Effector CD8-positive, alpha-beta T cell (primary cell): ENCODE measurements around the gene APMAP.

ENCODE experiments used
- DNase-seq: peaks from one replicate; lab custom pipeline; 2025; lab: John Stamatoyannopoulos, UW

APMAP gene

DNA sequence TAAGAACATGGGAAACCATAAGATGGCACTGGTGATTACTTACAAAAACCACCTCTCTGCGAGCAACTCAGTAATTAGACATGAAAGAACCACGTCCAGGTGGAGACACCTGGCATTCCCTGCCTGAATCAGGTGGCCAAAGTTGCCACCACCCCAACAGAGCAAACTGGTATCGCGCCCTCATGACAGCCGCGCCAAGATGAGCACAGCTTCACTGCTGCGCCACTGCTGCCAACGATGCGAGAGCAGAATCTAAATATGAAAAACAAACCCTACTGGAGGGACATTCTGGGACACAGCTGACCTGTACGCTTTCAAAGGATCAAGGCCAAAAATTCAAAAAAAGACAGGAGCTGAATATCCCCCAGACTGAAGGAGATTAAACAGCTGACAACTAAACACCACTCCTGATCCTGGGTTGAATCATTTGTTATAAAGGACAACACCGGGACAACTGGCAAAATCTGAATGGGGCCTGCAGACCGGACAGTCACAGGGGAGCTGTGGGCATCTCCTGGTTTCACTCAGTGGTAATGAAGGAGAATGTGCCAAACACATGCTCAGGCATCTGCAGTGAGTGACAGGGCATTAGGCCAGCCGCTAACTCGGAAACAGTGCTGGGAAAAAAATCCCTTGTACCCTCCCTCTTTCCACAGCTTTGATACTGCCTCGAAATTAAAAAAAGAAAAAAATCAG, 26.1 kb downstream of the APMAP start:
- no peak for DNase-seq

DNA sequence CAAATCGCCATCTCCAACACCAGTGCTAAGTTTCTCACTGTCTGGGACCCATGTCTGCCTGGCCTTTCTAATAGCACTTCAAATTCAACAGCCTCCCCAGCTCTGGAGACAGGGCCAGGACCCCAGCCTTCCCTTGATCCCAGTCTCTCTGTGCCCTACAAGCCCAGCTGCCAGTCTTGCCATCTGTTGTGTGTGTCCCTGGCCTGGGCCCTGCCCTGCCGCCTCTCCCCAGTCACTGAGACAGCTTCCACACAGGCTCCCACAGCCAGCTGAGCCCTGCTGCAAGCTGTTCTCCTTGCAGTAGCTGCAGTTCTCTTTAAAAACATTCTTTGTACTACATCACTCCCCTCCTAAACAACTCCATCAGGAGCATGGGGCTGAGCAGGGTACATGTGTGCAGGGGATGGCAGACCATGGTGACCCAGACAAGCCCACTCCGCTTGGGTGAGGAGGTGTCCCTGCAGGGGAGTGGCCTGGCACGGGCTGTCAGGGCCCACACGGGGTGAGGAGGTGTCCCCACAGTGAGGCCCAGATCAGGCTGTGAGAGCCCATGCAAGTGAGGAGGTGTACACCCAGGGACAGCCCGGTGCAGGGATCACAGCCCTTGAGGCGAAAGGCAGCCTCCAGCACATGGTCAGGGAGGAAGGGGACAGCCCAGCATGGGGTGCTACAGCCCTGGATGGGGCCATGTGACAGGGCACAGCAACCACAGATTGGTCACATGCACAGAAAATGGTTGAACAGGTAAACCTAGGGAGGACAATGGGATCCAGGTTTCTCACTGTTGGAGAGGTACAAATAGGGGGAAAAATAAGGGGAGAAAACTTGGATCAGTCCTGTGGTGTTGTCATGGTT, 27.3 kb downstream of the APMAP start:
- DNase-seq: no peak

GRCh38 chr20:24964506-24964840, 28.1 kb downstream of the APMAP start:
- DNase-seq: no peak

GRCh38 chr20:24963672-24964505, 28.7 kb downstream of the APMAP start:
- no peak for DNase-seq

- DNase-seq: no peak
Observed at GRCh38 chr20:24962510-24962909, 30.0 kb downstream of the APMAP start.

DNA sequence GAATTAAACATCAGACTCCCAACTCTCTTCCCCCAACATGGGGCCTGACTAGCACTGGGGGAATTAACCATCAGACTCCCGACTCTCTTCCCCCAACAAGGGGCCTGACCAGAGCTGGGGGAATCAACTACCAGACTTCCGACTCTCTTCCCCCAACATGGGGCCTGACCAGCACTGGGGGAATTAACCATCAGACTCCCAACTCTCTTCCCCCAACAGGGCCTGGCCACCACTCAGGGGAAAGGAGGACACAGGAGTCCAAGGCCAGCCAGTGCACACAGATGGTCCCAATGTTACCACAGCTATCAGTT, 30.4 kb downstream of the APMAP start:
- DNase-seq: no peak

GRCh38 chr20:24961384-24962181, 31.0 kb downstream of the APMAP start:
- no peak for DNase-seq

DNA sequence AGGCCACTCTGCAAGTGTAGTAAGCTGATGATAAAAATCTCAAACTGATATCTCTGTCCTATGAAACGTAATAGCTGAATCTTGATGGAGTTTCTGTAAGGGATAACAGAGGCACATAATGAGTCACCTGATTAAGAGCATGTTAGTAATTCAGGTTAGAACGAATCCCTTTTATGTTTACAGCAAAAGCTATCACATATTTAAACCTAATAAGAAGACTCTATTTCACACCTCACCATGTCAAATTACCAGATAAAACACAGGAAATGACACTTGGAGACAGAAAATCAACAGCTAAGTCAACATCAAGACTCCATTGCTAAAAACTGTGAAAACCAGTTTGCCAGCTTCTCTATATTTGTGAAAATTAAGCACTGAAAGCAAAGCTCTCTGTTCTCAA, 31.7 kb downstream of the APMAP start:
- DNase-seq: no peak

- DNase-seq: no peak
Observed at GRCh38 chr20:24960302-24960801, 32.2 kb downstream of the APMAP start.

DNA sequence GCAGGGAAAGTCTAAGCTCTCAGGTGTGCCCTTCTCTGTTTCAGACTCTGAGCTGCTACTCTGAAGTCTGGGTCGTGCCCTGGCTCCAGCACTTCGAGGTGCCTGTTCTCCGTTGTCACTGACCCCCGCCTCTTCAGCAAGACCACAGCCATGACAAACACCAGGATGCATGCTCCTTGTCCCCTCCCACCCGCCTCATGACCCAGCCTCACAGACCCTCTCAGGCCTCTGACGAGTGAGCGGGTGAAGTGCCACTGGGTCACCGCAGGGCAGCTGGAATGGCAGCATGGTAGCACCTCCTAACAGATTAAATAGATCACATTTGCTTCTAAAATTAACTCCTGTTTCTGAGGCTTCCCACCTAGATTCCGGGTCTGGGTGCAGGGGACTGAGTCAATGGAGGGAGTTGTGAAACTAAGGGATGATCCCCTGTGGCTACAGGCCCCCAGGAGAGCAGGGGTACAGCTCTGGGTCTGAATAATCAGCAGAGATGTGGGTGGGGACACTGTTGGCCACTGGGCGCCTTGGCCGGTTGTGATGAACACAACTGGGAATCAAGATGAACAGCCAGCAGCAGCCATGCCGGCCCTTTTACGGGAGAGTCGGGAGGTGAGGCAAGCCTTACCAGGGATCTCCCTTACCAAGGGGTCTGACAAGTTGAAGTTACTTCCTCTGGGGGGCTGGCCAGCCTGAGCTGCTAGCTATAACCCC, 32.8 kb downstream of the APMAP start:
- DNase-seq: no peak

DNA sequence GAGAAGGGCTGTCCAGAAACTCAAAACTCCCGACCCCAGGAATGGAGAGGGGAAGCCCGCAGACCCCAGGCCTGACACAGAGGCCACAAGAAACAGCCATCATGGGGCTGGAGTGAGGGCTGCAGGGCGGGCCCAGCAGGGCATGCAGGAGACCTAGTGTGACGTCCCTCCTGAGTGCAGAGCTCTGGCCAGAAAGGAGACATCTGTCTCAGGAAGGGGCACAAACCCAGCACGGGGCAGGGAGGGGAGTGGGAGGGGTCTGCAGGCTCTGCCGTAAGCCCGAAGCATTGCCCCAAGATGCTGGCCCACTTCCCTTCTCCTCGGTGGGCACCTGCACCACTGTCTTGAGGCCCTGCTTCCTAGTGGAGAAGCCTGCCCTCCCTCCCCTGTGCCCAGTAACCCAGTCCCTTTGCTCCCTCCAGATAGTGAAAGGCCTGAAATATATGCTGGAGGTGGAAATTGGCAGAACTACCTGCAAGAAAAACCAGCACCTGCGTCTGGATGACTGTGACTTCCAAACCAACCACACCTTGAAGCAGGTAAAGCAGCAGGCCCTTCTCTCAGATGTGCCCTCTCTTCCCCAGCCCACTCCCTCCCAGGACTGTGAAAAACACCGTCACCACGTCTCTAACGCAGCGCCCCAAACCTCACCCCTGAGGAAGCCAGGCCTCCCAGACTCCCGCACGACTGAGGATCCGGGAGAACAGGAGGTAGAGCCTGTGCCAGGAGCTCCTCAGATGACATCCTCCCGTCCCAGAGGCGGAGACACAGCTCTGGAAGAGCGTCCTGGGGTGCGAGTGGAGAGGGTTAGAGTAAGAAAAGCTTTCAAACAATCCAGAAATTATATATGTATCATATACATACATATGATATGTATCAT, 33.8 kb downstream of the APMAP start:
- DNase-seq: no peak

DNA sequence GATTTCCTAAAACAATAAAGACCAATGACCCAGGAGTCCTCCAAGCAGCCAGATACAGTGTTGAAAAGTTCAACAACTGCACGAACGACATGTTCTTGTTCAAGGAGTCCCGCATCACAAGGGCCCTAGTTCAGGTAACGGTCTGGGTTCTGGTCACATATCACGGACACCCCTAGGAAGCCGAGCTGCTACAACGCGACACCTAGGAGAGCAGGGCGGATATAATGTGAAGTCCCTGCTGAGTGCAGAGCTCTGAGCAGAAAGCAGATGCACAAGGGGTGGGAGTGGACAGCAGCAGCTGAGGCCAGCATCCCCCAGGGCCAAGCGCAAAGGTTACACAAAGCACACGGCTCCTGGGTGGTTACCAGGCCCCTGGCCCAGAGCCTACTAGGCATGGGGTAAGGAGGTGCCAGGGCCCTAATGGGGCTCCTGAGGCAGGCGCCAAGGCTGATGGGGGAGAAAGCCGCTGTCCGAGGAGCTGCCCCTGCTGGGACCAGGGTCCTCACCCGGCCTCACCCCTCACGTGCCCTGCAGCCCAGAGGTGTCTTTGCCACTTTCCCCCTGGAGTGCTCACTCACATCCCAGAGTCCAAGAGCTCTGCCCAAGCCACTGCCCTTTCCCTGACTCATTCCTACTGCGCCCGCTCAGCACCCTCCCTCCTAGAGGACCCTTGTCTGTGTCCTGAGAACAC, 35.1 kb downstream of the APMAP start:
- DNase-seq: no peak

DNA sequence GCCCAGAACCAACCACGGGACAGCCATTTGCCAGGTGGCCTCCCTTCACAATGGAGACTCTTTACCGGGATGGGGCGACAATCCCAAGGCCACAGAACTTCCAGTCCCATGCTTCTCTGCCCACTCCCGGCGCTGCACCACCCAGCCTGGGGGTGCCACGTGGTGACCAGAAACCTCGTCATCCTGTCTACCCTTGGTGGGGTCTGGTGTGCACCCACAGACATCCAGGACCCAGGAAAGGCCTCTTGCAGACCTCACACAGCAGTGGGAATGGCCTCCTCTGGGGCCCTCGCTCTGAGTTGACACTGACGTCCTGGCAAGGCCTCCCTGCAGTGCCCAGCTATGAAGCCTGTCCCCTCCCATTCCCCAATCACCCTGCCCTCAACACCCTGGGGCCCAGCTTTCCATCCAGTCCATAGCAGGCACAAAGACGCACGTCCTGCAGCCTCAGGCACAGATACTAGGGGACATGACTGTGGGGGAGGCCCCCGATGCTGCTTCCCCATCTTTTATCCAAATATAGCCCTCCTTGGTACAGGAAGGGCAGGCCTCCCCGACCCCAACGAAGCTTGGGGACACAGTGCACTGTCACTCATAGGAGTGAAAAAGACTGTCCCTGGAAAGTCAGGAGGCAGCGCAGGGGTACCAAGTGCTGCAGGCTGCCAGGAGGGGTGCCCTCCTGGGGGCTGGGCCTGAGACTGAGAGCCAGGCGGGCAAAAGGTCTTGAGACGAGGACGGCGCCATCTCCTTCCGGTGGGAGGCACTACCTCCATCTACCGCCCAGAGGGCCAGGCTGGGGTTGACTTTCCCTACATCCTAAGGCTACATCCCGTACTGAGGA, 36.3 kb downstream of the APMAP start:
- DNase-seq: no peak

DNA sequence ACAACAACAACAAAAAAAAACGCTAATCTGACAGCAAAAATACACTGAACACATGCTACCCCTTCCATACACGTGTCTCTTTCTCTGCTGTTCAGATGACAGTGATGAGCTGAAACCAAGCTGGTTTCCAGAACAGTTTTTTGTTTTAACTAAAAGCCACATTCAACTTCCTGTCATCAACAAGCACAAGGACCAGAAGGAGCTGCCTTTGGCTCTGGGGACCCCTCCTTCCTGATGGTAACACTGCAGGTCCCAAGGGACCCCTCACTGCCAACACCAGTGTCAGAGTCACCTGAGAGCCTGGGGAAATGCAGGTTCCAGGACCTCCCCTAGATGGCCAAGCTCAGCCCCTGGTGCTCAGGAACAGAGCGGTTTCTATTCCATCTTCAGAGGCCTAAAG, 37.5 kb downstream of the APMAP start:
- no peak for DNase-seq

- no peak for DNase-seq
Observed at GRCh38 chr20:24954566-24954965, 38.0 kb downstream of the APMAP start.

GRCh38 chr20:24954151-24954550, 38.4 kb downstream of the APMAP start:
- DNase-seq: no peak

DNA sequence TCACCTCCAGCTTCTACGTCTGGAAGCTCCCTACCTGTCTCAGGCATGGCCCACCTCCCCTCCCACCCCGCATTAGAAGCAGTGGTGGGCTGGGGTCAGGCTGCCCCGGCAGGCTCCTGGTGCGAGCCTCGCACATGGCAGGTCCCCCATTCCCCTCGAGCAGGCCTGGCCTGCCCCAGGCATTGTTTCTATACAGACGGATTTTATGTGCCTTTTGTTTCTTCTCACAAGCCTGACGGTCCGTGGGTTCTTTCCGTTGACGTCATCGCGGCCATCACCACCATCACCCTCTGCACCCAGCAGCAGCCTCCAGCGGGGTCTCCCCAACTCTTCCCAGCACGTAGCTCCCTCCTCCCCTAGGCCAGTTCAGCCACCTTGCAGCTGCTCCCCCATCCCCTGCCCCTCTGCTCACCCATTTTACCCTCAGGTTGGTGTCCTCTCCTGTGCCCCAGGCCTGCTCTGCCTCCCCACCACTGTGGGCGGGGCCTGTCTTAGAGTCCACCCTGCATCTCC, 38.9 kb downstream of the APMAP start:
- DNase-seq: no peak

GRCh38 chr20:24953209-24953575, 39.4 kb downstream of the APMAP start:
- no peak for DNase-seq
